HG02840 (cell line): Measurements from ENCODE around the gene JAKMIP1.
A peak's percentile ranks its signal among the peaks of the same experiment; 100 is the strongest.

Experiments
- ATAC-seq: cut with Tn5 transposase; IDR thresholded peaks from one replicate; pipeline ENCODE4 v1.9.1; 2021; ENCODE audit warnings: mild to moderate bottlenecking, moderate library complexity, moderate number of reproducible peaks; ENCODE audit not compliant: unreplicated experiment, low FRiP score

Gene JAKMIP1

DNA sequence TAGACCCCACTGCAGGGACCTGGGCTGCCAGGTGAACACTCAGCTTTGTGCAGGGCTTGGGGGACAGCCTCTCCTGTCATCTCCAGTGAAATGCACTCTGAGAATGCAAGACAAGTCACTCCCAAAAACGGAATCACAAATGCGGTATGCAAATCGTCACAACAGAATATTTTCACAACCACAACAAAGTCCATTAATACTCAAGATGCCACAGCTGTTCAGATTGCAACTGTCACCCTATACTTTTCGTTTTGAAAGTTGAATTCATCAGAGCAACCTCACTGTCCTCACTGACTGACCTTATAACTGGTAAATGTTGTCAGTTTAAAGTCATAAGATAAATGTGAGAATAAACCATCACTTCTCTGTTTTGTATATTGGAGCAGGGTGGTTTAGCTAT, 16.6 kb downstream of the JAKMIP1 start:
- ATAC-seq = no peak

DNA sequence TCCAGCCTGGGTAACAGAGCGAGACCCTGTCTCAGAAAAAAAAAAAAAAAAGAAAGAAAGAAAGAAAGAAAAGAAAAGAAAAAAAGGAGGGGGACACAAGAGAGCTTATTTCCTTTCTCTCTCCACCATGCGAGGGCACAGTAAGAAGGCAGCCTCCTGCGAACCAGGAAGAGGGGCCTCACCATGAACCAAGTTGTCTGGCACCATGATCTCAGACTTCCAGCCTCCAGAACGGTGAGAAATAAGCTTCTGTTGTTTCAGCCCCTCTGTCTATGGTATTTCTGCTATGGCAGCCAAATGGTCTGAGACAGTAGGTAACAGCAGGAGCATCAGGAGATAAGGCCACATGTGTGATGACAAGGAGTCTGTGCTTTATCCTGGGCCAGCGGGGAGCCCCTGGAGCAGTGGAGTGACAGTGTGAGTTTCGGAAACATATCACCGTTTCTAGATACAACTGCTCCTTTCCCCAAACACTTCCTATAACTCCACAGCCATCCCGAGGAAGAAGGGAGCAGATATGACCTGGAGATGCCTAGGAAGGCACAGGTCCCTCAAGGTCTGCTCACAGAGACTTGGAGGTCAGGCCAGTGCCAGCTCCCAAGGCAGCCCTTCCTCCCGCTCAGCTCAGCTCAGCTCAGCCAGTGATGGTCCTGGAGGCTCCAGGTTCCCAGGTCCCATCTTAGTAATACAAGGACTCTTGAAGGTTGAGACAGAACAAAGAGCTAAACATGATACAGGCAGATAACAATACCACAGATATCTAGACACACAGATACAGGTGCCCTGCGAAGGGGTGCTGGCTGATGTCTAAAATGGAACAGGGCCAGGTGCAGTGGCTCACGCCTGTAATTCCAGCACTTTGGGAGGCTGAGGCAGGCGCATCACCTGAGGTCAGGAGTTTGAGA, 17.7 kb downstream of the JAKMIP1 start:
- ATAC-seq = no peak

DNA sequence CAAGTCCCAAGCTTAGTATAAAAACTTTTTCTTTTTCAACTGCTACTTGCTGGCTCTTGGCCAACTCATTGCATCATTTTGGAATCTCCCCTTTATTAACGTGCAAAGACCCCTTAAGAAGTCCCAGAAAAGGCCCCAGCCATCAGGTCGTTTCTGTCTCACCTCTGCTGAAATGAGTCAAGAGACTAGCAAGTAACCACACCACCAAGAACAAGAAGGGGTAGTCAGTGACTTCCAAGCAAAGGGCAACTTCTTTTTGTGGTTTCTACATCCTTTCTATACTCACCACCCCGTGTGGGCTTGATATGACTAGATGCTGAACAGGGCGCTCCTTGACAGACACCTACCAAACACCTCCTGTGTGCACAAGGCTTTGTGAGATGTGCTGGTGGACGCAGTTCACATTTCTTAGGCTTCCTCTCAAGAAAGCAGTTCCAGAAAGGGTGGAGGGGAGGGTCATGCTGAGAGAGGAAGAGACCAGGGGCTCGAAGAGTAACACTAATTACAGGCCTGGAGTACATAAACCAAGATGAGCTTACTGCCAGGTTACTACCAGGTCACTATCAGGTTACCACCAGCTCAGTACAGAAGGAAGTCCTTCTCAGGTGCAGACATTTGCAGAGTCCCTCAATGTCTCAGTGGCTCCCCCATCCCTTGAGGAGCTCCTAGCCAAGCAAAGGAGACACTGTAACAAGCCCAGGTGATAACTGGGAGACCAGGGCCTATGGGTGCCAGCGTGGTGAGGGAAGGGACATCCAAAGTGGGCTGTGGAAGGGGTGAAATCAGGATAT, 19.3 kb downstream of the JAKMIP1 start:
- ATAC-seq = peak; percentile 81

- no peak for ATAC-seq
These were observed 21.0 kb downstream of the JAKMIP1 start for GRCh38 chr4:6179362-6179761.

DNA sequence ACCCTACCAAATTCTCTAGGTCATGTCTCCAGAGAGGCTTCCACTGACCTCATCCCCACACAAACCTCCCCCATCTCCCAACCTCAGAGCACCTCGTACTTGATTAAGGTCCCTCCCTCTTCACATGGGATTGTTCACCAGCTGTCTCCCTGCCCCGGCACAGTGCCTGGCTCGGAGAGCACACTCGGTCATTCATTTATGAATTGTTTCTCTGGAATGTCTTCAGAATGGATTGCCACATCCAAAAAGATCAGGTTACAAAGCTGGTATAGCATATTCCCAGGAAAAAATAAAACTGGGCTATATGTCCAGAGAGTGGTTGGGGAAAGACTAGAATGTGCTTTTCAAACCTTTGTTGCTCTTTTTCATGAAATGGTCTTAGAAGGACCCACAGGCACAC, 21.6 kb downstream of the JAKMIP1 start:
- ATAC-seq = no peak

DNA sequence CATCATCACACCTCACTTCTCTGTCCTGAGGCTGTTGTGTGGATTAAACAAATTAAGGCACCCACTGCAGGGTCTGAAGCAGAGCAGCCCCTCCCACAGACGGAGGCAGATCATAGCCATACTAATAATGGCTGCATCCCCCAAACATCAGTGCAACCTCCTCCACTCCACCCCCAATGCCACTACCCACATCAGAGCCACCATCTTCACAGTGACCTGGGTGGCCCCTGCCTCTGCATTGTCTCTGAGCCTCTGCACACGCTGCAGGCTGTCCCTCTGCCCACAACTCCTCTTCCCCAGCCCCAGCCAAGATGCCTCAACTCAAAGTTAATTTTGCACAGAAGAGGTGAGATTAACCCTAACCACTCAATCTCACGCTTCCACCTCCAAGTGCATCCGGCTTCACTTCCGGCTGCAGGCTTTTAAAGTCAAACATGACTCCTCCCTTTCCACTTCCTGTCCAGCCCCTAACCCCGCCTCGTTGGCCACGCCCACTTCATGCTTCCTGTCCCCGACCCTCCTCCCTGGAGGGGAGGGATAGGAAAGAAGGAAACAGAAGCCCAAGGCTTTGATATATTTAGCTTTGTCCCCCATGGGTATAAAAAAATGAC, 22.7 kb downstream of the JAKMIP1 start:
- ATAC-seq = no peak

DNA sequence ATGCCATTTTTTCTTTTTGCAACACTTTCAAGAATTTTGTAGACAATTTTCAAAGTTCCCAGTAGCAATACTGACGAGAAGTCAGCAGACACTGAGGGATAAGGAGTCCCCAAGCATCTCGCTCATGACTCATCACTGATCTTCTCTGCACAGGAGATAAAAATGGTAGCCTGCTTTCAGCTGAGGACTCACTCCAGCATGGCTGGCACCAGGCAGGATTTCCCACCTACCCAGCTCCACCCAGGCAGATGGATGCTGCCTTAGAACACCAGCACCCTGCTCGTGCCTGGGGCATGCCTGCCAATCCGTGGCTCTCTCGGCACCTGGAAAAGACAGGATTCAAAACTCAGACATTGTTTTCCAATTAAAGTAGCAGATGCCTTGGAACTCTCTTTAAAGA, 24.9 kb downstream of the JAKMIP1 start:
- no peak for ATAC-seq

- no peak for ATAC-seq
These were observed 27.5 kb downstream of the JAKMIP1 start for GRCh38 chr4:6172927-6173200.

DNA sequence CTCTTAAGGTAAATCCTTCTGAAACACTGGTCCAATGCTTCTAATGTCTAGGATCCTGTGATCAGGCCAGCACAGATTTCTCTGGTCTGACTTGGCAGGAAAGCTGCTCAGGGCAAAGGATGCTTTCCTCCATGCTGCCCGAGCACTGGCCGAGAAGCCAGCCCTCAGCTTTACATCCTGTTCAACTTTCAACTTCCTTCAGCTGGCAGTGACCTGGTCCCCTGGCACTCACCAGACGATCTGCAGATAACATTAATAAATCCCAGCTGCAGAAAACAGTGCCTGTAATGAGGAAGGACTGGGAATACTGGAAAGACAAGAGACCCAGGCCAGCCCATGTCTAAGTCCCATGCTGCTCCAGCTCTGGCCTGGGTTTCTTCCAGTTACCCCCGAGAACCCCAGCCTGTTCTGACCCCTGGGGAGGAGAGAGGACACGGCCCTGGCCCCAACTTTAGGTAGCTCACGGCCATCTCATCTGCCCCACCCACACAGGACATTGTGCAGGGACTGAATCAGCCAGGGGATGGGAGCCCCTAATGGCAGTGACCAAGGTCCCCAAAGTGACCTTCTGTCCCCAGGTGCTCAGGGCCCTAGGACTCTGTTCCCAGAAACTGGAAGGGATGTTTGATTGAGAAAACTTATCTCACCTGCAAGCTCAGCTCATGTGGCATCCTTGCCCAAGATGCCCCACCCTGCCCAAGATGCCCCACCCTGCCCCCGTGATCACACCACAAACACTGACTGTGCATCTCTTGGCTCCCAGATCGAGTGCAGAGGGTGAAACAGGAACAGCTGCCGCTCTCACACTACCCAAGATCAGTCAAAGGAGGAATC, 28.0 kb downstream of the JAKMIP1 start:
- ATAC-seq = no peak

- ATAC-seq = no peak
These were observed 31.1 kb downstream of the JAKMIP1 start for GRCh38 chr4:6169239-6169638.

DNA sequence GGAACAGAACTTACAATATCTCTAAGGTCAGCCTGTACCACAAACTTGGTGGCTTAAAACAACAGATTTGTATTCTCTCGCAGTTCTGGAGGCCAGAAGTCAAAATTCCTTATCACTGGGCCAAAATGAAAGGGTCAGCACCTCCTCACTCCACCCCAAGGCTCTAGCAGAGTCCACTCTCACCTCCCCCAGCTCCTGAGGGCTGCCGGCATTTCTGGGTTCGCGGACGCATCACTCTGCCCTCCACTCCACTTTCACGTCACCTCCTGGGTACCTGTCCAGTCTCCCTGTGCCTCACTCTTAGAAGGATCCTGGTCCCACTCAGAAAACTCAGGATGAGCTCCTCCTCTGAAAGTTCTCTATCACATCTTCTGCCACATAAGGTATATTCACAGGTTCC, 34.6 kb downstream of the JAKMIP1 start:
- ATAC-seq = no peak

DNA sequence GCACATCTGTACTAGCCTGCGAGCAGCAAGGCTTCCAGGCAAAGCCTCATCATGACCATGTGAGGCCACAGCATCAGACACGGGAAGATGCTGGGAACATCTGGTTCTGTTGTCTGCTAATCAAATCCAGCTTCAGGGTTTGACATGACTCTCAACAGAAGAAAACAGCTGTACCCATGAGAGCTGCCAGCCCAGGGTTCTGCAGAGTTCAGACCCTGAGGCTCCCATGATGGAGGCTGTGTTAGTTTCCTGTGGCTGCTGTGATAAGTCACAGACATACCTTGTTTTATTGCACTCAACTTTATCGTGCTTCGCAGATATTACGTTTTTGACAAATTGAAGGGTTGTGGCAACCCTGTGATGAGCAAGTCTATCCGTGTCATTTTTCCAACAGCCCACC, 37.5 kb downstream of the JAKMIP1 start:
- ATAC-seq = no peak

DNA sequence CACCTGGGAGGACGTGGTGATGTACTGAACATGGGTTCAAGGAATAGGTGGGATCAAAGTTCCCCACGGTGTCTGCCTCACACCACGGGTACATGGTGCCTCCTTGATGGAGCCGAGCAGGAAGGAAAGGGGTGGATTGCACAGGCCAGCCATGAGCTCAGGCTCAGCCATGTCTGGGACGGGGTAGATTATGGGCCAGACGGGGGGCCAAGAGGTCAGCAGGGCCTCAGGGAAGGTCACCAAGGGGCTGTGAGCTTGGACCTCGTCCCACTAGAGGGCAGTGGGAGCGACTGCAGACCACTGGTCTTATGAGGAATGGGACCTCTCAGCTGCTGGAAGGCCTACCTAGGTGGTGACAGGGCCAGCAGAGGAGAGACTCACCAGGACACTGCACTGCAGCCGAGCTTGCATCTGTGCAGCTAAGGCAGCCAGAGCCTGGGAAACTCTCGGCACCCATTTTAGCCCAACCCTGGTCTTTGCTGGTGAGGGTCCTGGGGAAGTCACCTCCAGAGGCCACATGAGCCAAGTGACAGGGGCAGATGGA, 38.4 kb downstream of the JAKMIP1 start:
- ATAC-seq = no peak

DNA sequence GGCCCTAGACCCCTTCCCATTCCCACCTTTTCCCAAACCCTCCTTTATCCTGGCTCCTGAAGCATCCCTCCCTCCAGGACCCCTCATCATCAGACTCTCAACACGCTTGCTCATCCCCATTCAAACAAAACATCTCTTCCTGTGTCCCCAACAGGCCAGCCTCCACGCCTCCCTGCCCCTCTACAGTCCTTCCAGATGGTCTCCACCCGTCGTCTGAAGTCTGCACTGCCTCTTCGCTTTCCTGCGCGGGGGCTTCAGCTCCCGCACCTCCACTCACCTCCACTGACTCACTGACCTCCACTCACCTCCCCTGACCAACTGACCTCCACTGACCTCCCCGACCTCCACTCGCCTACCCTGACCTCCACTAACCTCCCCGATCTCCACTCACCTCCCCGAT, 39.8 kb downstream of the JAKMIP1 start:
- no peak for ATAC-seq

DNA sequence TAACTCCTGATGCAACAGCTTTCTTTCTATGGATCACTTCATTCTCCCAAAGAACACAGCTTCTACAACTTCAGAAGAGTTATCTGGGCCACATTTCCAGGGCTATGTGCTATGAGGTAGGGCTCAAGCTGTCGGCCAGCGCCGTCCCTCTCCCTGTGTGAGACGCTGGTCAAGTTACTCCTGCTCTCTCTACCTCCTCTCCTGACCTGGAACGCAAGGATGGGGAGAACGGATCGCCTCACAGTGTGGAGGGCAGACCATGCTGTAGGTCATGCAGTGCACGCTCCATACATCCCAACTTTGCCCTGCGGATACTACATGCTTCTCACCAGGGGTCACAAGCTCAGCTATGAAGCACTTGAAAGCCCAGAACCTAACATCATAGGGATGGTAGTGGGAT, 42.4 kb downstream of the JAKMIP1 start:
- no peak for ATAC-seq

GRCh38 chr4:6155996-6156750, 44.2 kb downstream of the JAKMIP1 start:
- no peak for ATAC-seq

GRCh38 chr4:6154875-6155274, 45.5 kb downstream of the JAKMIP1 start:
- no peak for ATAC-seq

DNA sequence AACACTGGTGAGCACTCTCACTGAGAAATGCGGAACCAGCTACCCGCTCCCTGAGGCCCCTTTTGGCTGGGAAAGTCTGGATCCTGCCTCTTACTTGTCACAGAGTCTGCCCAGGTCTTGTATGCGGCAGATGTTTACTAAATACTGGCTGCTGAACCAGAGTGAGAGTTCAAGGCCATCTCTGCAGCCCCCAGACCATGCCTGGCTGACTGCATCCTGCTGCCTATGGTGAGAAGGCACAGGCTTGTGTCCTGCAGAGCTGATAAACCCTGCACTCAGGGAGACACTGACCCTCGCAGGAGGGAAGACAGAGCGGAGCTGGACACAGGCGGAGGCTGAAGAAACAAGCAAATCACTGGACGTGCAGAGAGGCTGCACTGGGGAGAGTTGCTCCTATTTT, 46.5 kb downstream of the JAKMIP1 start:
- no peak for ATAC-seq

GRCh38 chr4:6152869-6153705, 47.3 kb downstream of the JAKMIP1 start:
- ATAC-seq = no peak
